IMR-90 (cell line): ENCODE measurements around the gene CYP19A1.

Experiments used
- BHLHE40 ChIP-seq: fragments of 150-350 bp; IDR thresholded peaks from 2 replicates; pipeline ENCODE4 v1.6.1; 2016; ENCODE audit warnings: mild to moderate bottlenecking, low read depth, low read length
- CTCF ChIP-seq: conservative IDR thresholded peaks from 2 replicates; pipeline ENCODE4 v1.5.1; 2012; ENCODE audit warnings: mild to moderate bottlenecking, low read depth, low read length, improper control_type of control experiment
- MAFK ChIP-seq: IDR thresholded peaks from 2 replicates; pipeline ENCODE4 v1.6.1; 2012; ENCODE audit warnings: low read depth, low read length, improper control_type of control experiment
- MXI1 ChIP-seq: IDR thresholded peaks from 2 replicates; pipeline ENCODE4 v1.6.1; 2012; ENCODE audit warnings: low read depth, mild to moderate bottlenecking, low read length, moderate library complexity, borderline replicate concordance
- POLR2A ChIP-seq: IDR thresholded peaks from 2 replicates; pipeline ENCODE4 v1.6.1; 2012; ENCODE audit warnings: mild to moderate bottlenecking, low read depth, low read length
- RAD21 ChIP-seq: IDR thresholded peaks from 2 replicates; pipeline ENCODE4 v1.6.1; 2012; ENCODE audit warnings: low read length, improper control_type of control experiment
- RFX5 ChIP-seq: IDR thresholded peaks from 2 replicates; pipeline ENCODE4 v1.8.0; 2012; ENCODE audit warnings: low read depth, mild to moderate bottlenecking, low read length, moderate library complexity
- USF2 ChIP-seq: fragments of 150-350 bp; IDR thresholded peaks from 2 replicates; pipeline ENCODE4 v1.6.1; 2017; ENCODE audit warnings: mild to moderate bottlenecking, antibody characterized with exemption, low read length, low read depth

DNA sequence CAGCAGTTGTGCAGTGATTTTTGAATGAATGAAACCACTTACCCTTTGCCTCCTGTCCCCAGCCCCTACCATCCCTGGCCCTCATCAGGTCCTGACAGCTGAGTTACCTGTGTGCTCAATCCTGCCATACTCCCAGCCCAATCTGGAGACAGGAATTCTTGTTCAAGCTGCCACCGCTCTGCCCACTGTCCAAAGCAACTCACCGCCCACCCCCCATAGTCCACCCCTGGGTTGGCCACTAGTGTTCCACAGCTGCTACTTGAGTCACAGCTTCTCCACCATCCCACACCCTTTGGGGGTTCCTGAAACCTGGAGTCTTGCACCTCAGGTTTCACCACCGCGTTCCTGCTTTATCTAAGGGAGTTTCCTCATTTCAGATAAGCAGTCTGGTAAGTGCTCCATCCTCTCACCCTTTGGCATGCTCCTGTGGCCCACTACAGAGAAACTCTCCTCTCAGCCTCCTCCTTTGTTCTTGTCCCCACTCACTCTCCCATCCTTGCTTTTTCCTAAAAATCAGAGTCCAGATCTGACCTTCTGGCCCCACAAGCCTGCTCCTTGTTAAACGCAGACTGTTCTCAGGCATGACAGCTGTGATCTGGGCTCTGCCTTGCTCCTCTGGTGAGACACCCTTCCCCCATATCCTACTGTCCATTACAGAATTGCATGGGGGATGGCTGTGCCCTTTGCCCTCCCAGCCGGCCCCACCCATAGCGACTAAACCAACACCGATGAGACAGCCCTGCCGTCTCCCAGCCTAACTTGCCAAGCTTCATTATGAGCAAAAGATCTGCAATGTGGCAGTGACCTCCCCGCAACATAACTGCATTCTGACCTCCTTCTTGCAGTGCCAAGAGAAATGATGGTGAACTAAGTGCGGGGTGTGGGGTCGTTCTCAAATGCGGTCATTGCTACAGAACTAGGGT is 50.0 kb downstream of the CYP19A1 start:
- TF ChIP-seq MAFK (no peak), POLR2A (no peak), CTCF (no peak), USF2 (no peak), RAD21 (no peak), BHLHE40 (no peak), RFX5 (no peak), MXI1 (no peak)
